Heart right ventricle (tissue), 16 donors: ENCODE data around the gene CHD1. TPM values are rescaled to one million over a fixed set of nuclear protein-coding genes. Genes with fewer than 3 reads are reported as not detected.

Experiments used
- ATAC-seq, 8 donors: fragments of 200-7000 bp; cut with Tn5 transposase; one replicate each; pipeline ENCODE4 v1.9.1; 2020; ENCODE audit warnings: mild to moderate bottlenecking in 8 of 8, moderate library complexity in 8 of 8, moderate number of reproducible peaks in 1 of 8
- DNase-seq, 2 donors: peaks; one replicate each; pipeline ENCODE4 v3.0.0-alpha.2; 2020
- H3K27ac ChIP-seq, 10 donors: fragments of 200-600 bp; sonication (generic) in 2 of 10; one replicate each; pipeline versions ENCODE4 v1.5.0 to v1.8.0; 2020 to 2022; ENCODE audit warnings: mild to moderate bottlenecking in 3 of 10
- H3K27me3 ChIP-seq, 7 donors: fragments of 200-600 bp; one replicate each; pipeline ENCODE4 v1.8.0; 2021 to 2022; ENCODE audit warnings: mild to moderate bottlenecking in 2 of 7
- H3K36me3 ChIP-seq, 9 donors: fragments of 200-600 bp; sonication (generic) in 1 of 9; one replicate each; pipeline versions ENCODE4 v1.5.0 to v1.8.0; 2020 to 2022; ENCODE audit warnings: mild to moderate bottlenecking in 2 of 9
- H3K4me1 ChIP-seq, 9 donors: fragments of 200-600 bp; sonication (generic) in 1 of 9; one replicate each; pipeline versions ENCODE4 v1.5.0 to v1.8.0; 2020 to 2022; ENCODE audit warnings: mild to moderate bottlenecking in 4 of 9
- H3K4me3 ChIP-seq, 10 donors: fragments of 200-600 bp; sonication (generic) in 2 of 10; one replicate each; pipeline versions ENCODE4 v1.5.0 to v1.8.0; 2020 to 2022; ENCODE audit warnings: mild to moderate bottlenecking in 7 of 10, moderate library complexity in 2 of 10
- H3K9me3 ChIP-seq, 11 donors: fragments of 200-600 bp in 10 of 11; sonication (generic) in 2 of 11; one replicate each; pipeline versions ENCODE4 v1.5.0 to v1.8.0; 2013 to 2022; ENCODE audit warnings: mild to moderate bottlenecking in 2 of 11, control low read depth in 1 of 11, moderate library complexity in 1 of 11
- WGBS, 2 donors: extraction: QIAGEN DNeasy Blood & Tissue Kit; methylation state at CpG; one replicate each; pipeline ENCODE4 v1.1.7; 2013; ENCODE audit warnings: inconsistent platforms in 1 of 2; 5-methylcytosine and 5-hydroxymethylcytosine counted together
- intact Hi-C, 10 donors: fragments of 100-400 bp; cut with DNase I; formaldehyde crosslinking; loops; one replicate each; pipeline versions ENCODE4 v1.11.1 to v1.14.2; 2022
- polyA plus RNA-seq, 2 donors: library from polyadenylated mRNA; stranded (reverse); fragments of 200-250 nt; gene quantifications; one replicate each; pipeline ENCODE4 v1.2.3, GENCODE V29; 2013
- total RNA-seq, 10 donors: library from RNA; stranded (reverse); fragmentation: NEBNext Ultra II Directional in 3 of 10; extraction: Animal tissue kit (Norgen Biotek cat#: 25700) in 3 of 10; gene quantifications; one replicate each; pipeline versions ENCODE4 v1.2.1 to v1.2.4, GENCODE V29; 2021 to 2023
- TF ChIP-seq, protein P1 (sequence below), 9 donors: fragments of 200-600 bp; sonication (generic) in 2 of 9; IDR thresholded peaks; one replicate each; pipeline versions ENCODE4 v1.5.0 to v1.8.0; 2021 to 2022; ENCODE audit warnings: antibody characterized with exemption in 9 of 9, mild to moderate bottlenecking in 5 of 9, moderate library complexity in 1 of 9
- donor health status: Arrhythmogenic right ventricular cardiomyopathy.
- donor health status: ischemic (EF 13 %, LVEDD 7.1; RV severe dilation, severe dysfunction).
- donor health status: healthy with polysubstance abuse.
- donor health status: DM: no; HTN: yes; CAD: no.
- donor health status: DM: no; HTN: no; CAD: no.
- donor health status: ischemic (EF 25% LVEDD 6.9; RV normal size, moderate dysfunction).
- donor health status: ischemic (EF 25% LVEDD 5.7; RV mildly dilated, moderate dysfunction).
- donor health status: healthy.
- donor health status: DM: yes; HTN: yes; CAD: no.
- donor health status: Ischemic cardiomyopathy.
- donor health status: ischemic (EF 35%, LVEDD 5.7; RV mildly dilated, moderate dysfunction).
- donor health status: nonischemic (EF 11% LVEDD 7.7; RV severe dilation, severe dysfunction).
- donor health status: DM: yes; HTN: yes; CAD: no.
- donor health status: PGD.
- donor health status: ischemic (EF 29% LVEDD 5.4; RV normal size, mild dysfunction).
- donor health status: nonischemic (EF 23%, LVEDD 6.1; RV moderate dilation, normal function).

CHD1 gene
- total and polyA plus RNA-seq, 12 donors = 6.5 to 20.4 (median 15.1) TPM

DNA sequence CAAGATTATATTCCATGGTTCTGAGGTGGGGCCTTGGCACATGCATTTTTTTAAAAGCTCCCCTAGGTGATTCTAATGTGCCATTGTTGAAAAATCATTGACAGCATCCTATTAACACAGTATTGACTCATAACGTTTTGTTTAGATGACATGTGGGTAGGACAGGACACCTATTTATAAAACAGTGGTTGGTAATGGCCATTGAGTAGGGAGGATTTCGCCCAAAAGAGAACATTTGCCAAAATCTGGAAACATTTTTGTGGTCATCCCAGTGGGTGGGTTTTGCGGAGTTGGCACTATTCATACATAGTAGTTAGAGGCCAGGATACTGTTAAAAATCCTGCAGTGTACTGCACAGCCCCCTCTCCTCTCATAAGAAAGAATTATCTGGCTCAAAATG is 6.4 kb upstream of the CHD1 start:
- TF ChIP-seq, protein P1, sequence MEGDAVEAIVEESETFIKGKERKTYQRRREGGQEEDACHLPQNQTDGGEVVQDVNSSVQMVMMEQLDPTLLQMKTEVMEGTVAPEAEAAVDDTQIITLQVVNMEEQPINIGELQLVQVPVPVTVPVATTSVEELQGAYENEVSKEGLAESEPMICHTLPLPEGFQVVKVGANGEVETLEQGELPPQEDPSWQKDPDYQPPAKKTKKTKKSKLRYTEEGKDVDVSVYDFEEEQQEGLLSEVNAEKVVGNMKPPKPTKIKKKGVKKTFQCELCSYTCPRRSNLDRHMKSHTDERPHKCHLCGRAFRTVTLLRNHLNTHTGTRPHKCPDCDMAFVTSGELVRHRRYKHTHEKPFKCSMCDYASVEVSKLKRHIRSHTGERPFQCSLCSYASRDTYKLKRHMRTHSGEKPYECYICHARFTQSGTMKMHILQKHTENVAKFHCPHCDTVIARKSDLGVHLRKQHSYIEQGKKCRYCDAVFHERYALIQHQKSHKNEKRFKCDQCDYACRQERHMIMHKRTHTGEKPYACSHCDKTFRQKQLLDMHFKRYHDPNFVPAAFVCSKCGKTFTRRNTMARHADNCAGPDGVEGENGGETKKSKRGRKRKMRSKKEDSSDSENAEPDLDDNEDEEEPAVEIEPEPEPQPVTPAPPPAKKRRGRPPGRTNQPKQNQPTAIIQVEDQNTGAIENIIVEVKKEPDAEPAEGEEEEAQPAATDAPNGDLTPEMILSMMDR (IDR thresholded peaks at IDR 0.05) = no peak
- Histone ChIP-seq H3K4me1 (peaks cover 10 to 88% (median 61%) of the 10 kb centered on the region in 9 donors), H3K9me3 (no peaks in the 10 kb centered on the region), H3K36me3 (peaks cover 0 to 31% (median 0%) of the 10 kb centered on the region in 9 donors), H3K27ac (peak overlapping the region in 4 of 10 donors; percentile 10 to 77 (median 40)), H3K4me3 (no peak overlapping the region), H3K27me3 (no peaks in the 10 kb centered on the region)
- 75 to 80% methylated on average over 3 of the region's 3 CpGs for WGBS, 2 donors
- ATAC-seq = no peak
- no peak for DNase-seq
- intact Hi-C loops = no loop called here

DNA sequence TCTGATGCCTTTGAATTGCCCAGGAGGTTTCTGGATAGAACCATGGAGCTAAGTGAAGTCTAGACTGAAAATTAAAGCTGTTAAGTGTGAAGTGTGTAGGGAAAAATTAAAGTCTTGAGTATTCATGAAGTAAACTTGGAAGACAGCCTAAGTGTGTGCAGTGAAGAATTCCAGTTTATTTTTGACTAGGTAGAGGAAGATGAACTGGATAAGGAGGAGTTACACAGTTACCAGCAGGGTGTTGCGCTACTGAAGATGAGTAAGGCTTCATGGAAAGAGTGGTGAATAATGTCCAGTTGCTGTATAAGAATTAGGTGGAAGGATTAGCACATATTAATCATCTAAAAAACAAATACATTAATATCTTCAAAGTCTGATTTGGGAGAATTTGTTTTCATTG is 5.7 kb upstream of the CHD1 start:
- no peak overlapping the region for H3K4me3 ChIP-seq
- TF ChIP-seq, protein P1 (IDR thresholded peaks at IDR 0.05) = no peak
- H3K27ac ChIP-seq = peak overlapping the region in 5 of 10 donors; percentile 12 to 77 (median 27)
- ATAC-seq (no peak), DNase-seq (no peak)
- H3K4me1 ChIP-seq = peaks cover 10 to 87% (median 61%) of the 10 kb centered on the region in 9 donors
- H3K27me3 ChIP-seq = no peaks in the 10 kb centered on the region
- no peaks in the 10 kb centered on the region for H3K9me3 ChIP-seq
- WGBS, 2 donors = 88 to 93% methylated on average over 1 of the region's 1 CpG
- intact Hi-C loops = no loop called here
- peaks cover 0 to 33% (median 0%) of the 10 kb centered on the region in 9 donors for H3K36me3 ChIP-seq

DNA sequence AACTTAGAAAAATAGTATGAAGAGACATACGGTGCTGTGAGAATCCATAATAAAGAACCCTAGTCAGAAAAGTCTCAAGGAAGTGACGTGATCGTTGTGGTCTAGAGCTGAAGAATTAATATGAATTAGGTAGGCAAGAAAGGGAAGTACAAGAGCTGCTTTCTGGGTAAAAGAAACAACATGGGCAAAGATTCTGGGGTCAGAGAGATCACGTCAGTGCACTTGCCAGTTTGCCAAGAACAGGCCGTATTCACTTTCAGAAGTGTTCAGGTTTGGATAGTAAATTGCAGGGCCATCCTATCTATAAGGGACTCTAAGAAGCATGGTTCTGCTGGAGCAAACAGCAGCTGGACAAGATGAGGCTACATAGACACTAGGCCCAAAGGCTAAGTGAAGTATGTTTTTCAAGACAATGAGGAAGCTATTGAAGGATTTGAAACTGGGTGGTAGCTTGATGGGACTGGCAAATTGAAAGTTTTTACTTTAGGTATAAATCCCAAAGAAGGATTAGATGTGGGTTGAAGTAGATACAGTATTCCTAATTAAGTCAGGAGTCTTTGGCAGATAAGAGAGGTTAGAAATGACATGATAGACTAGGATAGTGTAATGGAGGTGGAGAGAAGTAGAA is 4.8 kb upstream of the CHD1 start:
- no peak for DNase-seq
- WGBS, 2 donors = 76 to 89% methylated on average over 5 of the region's 5 CpGs
- TF ChIP-seq, protein P1 (IDR thresholded peaks at IDR 0.05) = no peak
- Histone ChIP-seq H3K27me3 (no peaks in the 10 kb centered on the region), H3K4me1 (peaks cover 7 to 77% (median 53%) of the 10 kb centered on the region in 9 donors), H3K36me3 (peaks cover 0 to 33% (median 0%) of the 10 kb centered on the region in 9 donors), H3K27ac (peak overlapping the region in 7 of 10 donors; percentile 1 to 77 (median 30)), H3K4me3 (no peak overlapping the region), H3K9me3 (no peaks in the 10 kb centered on the region)
- no peak for ATAC-seq
- intact Hi-C loops = no loop called here

DNA sequence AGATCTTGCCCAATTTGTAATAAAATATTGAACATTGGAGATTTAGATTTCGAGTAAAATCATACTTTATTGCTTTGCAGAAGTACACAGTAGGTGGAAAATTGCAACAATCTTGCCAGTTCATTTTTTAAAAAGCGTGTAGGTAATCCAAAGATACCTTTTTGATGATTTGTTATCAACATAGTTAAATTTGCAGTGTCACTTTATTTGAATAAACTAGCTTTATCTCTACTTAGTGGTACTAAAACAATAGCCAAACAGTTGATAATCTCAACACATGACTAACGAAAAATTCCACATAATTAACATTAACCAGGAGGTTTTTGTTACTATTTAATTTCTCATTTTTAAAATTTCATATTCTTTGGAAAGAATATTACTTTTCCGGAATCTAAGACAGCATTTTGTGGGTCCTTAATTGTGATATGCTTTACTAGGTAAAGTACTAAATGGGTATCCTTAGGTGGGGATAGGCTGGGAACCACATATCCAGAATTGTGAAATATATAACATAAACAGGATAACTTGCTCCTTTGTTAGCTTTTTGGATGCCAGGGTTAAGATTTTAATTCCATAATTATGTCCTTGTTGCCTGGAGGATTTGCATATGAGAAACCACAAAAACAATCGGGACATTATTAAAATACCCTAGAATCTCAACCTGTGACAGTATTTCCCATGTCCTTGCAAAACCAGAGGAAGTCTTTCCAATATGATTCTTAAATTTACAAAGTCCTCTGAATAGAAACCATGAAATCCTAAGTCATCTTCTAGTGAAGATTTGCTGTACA is 2.4 kb upstream of the CHD1 start:
- H3K4me1 ChIP-seq = peaks cover 7 to 74% (median 50%) of the 10 kb centered on the region in 9 donors
- H3K4me3 ChIP-seq = peak overlapping the region in 4 of 10 donors; percentile 67 to 93 (median 86)
- TF ChIP-seq, protein P1 (IDR thresholded peaks at IDR 0.05) = no peak
- no peak for ATAC-seq
- DNase-seq = no peak
- intact Hi-C loops = no loop called here
- no peaks in the 10 kb centered on the region for H3K9me3 ChIP-seq
- H3K36me3 ChIP-seq = peaks cover 0 to 35% (median 0%) of the 10 kb centered on the region in 9 donors
- WGBS, 2 donors = 82 to 84% methylated on average over 5 of the region's 5 CpGs
- H3K27ac ChIP-seq = peak overlapping the region in 7 of 10 donors; percentile 96 to 100 (median 100)
- no peaks in the 10 kb centered on the region for H3K27me3 ChIP-seq
